Stimulated activated CD8-positive, alpha-beta memory T cell treated with anti-CD3 and anti-CD28 coated beads, Interleukin-15, amount 100 ng/mL, for 1 hour (primary cell): ENCODE measurements around the gene FBLN1.
A peak's percentile ranks its signal among the peaks of the same experiment; 100 is the strongest.
"Not testable (repeated sequence)": the region's sequence is repeated elsewhere in the genome, so short reads cannot be mapped to it uniquely, and the experiment has no call there.

Source experiments
- DNase-seq: peaks from one replicate; pipeline ENCODE4 v3.0.0-alpha.2; 2020; ENCODE audit warnings: low read depth

Gene FBLN1

GRCh38 chr22:45548991-45549761 lies 46.5 kb downstream of the FBLN1 start:
- no peak for DNase-seq

GRCh38 chr22:45549762-45550378 lies 47.2 kb downstream of the FBLN1 start:
- no peak for DNase-seq

- no peak for DNase-seq
Measured at GRCh38 chr22:45550416-45550815, 47.7 kb downstream of the FBLN1 start.

- DNase-seq: no peak
Measured at GRCh38 chr22:45550891-45551290, 48.2 kb downstream of the FBLN1 start.

- no peak for DNase-seq
Measured at GRCh38 chr22:45551310-45552016, 48.8 kb downstream of the FBLN1 start.

- DNase-seq: no peak
Measured at GRCh38 chr22:45552017-45552411, 49.3 kb downstream of the FBLN1 start.

GRCh38 chr22:45552580-45553350 lies 50.1 kb downstream of the FBLN1 start:
- DNase-seq: no peak

GRCh38 chr22:45553351-45554039 lies 50.8 kb downstream of the FBLN1 start:
- peak; percentile 15 for DNase-seq

- no peak for DNase-seq
Measured at GRCh38 chr22:45554040-45554406, 51.3 kb downstream of the FBLN1 start.

GRCh38 chr22:45554861-45555260 lies 52.2 kb downstream of the FBLN1 start:
- no peak for DNase-seq

GRCh38 chr22:45557926-45558325 lies 55.2 kb downstream of the FBLN1 start:
- not testable (repeated sequence) for DNase-seq

- DNase-seq: not testable (repeated sequence)
Measured at GRCh38 chr22:45560092-45560491, 57.4 kb downstream of the FBLN1 start.

- not testable (repeated sequence) for DNase-seq
Measured at GRCh38 chr22:45560761-45561160, 58.1 kb downstream of the FBLN1 start.

GRCh38 chr22:45562102-45562501 lies 59.4 kb downstream of the FBLN1 start:
- no peak for DNase-seq

GRCh38 chr22:45562537-45563361 lies 60.1 kb downstream of the FBLN1 start:
- no peak for DNase-seq

- DNase-seq: no peak
Measured at GRCh38 chr22:45563362-45564040, 60.8 kb downstream of the FBLN1 start.

- no peak for DNase-seq
Measured at GRCh38 chr22:45564349-45565030, 61.8 kb downstream of the FBLN1 start.

GRCh38 chr22:45565171-45565570 lies 62.5 kb downstream of the FBLN1 start:
- DNase-seq: no peak

- no peak for DNase-seq
Measured at GRCh38 chr22:45565973-45566372, 63.3 kb downstream of the FBLN1 start.

GRCh38 chr22:45568213-45568612 lies 65.5 kb downstream of the FBLN1 start:
- DNase-seq: no peak
